ENCODE data around the gene UBE2QL1. TPM values are rescaled to one million over a fixed set of nuclear protein-coding genes. Genes with fewer than 3 reads are reported as not detected.

The UBE2QL1 gene
- total and polyA plus RNA-seq, 5 donors from 2014 or later: not detected

GRCh38 chr5:6418679-6419276 is 29.9 kb upstream of the UBE2QL1 start:
- Mint-ChIP-seq H3K4me1 (no peaks in the 10 kb centered on the region), H3K4me3 (no peak overlapping the region), H3K9me3 (no peaks in the 10 kb centered on the region), H3K36me3 (no peaks in the 10 kb centered on the region), H3K27ac (no peak overlapping the region), H3K27me3 (peaks cover 4% of the 10 kb centered on the region)
- H3K9me3 ChIP-seq (ENCODE audit: control insufficient read depth in 2 of 2, low read length in 2 of 2): no peaks in the 10 kb centered on the region
- DNase-seq (no peak), ATAC-seq (ENCODE audit: low read depth in 2 of 2) (no peak)
- no peaks in the 10 kb centered on the region for H3K4me1 ChIP-seq (ENCODE audit: control insufficient read depth, insufficient read depth, low read length, poor library complexity, severe bottlenecking)
- H3K27me3 ChIP-seq (ENCODE audit: control insufficient read depth, insufficient read depth, low read length): no peaks in the 10 kb centered on the region
- H3K27ac ChIP-seq (ENCODE audit: insufficient read depth, low read length, poor library complexity, severe bottlenecking): no peak overlapping the region
- H3K36me3 ChIP-seq (ENCODE audit: control insufficient read depth, insufficient read depth, low read length): no peaks in the 10 kb centered on the region
- no peak overlapping the region for H3K4me3 ChIP-seq (ENCODE audit: low read depth, low read length)

GRCh38 chr5:6419340-6419852 is 29.3 kb upstream of the UBE2QL1 start:
- H3K36me3 ChIP-seq (ENCODE audit: control insufficient read depth, insufficient read depth, low read length): no peaks in the 10 kb centered on the region
- ATAC-seq (ENCODE audit: low read depth in 2 of 2) (no peak), DNase-seq (no peak)
- no peaks in the 10 kb centered on the region for H3K4me1 Mint-ChIP-seq
- H3K9me3 ChIP-seq (ENCODE audit: control insufficient read depth in 2 of 2, low read length in 2 of 2): no peaks in the 10 kb centered on the region
- no peaks in the 10 kb centered on the region for H3K36me3 Mint-ChIP-seq
- H3K9me3 Mint-ChIP-seq: no peaks in the 10 kb centered on the region
- peaks cover 4% of the 10 kb centered on the region for H3K27me3 Mint-ChIP-seq
- H3K4me3 Mint-ChIP-seq: no peak overlapping the region
- no peak overlapping the region for H3K4me3 ChIP-seq (ENCODE audit: low read depth, low read length)
- H3K27ac Mint-ChIP-seq: no peak overlapping the region
- no peaks in the 10 kb centered on the region for H3K4me1 ChIP-seq (ENCODE audit: control insufficient read depth, insufficient read depth, low read length, poor library complexity, severe bottlenecking)
- H3K27me3 ChIP-seq (ENCODE audit: control insufficient read depth, insufficient read depth, low read length): no peaks in the 10 kb centered on the region
- H3K27ac ChIP-seq (ENCODE audit: insufficient read depth, low read length, poor library complexity, severe bottlenecking): no peak overlapping the region

DNA sequence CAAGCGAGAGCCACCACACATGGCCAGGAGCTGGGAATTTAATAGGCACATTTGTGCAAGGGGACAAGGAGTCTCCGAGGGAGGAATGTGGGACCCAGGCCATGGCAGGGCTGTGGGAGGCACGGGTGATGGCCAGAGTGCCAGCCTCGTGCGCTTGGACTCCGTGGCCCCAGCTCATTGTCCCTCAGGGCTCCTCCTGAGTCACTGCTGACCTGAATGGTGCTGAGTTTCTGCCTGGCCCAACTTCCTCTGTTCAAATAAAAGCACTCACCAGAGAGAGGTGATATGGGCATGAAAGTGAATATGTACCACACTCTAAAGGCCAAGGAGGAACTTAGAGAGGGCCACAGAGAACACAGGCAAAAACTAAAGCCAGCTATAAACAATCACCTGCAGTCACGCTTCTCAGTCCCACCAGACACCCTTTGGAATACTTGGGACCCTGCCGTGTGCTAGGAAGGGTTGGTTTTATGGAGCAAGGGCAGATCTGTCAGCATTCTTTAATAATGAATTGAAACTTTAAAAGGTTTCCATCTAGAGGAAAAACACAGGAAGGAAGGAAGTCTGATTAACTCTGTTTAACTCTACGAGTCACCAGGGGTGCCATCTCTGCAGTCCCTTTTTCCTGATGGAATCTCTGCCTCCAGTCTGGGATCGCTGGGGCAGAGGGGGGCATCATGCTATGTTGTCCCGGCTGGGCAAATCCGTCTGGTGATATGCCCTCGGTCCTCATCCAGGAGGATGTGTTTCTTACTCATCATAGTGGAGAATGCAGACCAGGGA is 25.1 kb upstream of the UBE2QL1 start:
- Mint-ChIP-seq H3K27ac (no peak overlapping the region), H3K27me3 (no peaks in the 10 kb centered on the region)
- H3K27me3 ChIP-seq (ENCODE audit: control insufficient read depth, insufficient read depth, low read length): no peaks in the 10 kb centered on the region

DNA sequence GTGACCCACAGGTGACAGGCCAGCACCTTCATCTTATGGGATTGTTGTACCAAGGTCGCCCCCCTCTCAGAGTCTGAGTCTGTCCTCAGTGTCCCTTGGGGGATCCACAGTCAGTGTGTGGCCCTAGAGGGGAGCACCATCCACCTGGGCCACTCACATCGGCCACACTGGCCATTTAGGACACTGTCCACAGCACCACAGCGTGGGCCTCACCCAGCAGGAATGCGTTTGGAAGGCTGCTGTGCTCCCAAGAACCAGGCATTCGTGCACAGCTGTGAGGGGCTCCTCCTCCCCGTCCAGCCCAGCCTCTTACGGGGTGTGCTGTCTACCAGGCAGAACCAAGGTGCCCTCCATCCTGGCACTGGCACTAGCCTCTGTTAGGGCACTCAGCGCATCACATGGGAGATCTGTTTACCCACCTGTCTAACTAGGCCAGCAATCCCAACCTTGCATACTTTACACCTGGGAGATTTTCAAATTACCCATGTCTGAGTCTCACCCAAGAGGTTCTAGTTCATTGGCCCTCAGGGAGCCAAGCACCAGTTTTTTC is 24.5 kb upstream of the UBE2QL1 start:
- H3K27me3 ChIP-seq (ENCODE audit: control insufficient read depth, insufficient read depth, low read length): no peaks in the 10 kb centered on the region
- no peak overlapping the region for H3K4me3 ChIP-seq (ENCODE audit: low read depth, low read length)
- no peaks in the 10 kb centered on the region for H3K9me3 ChIP-seq (ENCODE audit: control insufficient read depth in 2 of 2, low read length in 2 of 2)
- H3K36me3 ChIP-seq (ENCODE audit: control insufficient read depth, insufficient read depth, low read length): no peaks in the 10 kb centered on the region
- no peaks in the 10 kb centered on the region for H3K27me3 Mint-ChIP-seq
- no peak for ATAC-seq (ENCODE audit: low read depth in 2 of 2)
- H3K27ac ChIP-seq (ENCODE audit: insufficient read depth, low read length, poor library complexity, severe bottlenecking): no peak overlapping the region
- no peaks in the 10 kb centered on the region for H3K4me1 Mint-ChIP-seq
- DNase-seq: no peak
- no peak overlapping the region for H3K4me3 Mint-ChIP-seq
- H3K27ac Mint-ChIP-seq: no peak overlapping the region
- no peaks in the 10 kb centered on the region for H3K36me3 Mint-ChIP-seq
- no peaks in the 10 kb centered on the region for H3K4me1 ChIP-seq (ENCODE audit: control insufficient read depth, insufficient read depth, low read length, poor library complexity, severe bottlenecking)
- peaks cover 0 to under 1% (median 0%) of the 10 kb centered on the region in 7 donors for H3K9me3 Mint-ChIP-seq

More for the DNA sequence above, 25.1 kb upstream of the UBE2QL1 start:
- Mint-ChIP-seq H3K4me1 (no peaks in the 10 kb centered on the region), H3K9me3 (no peaks in the 10 kb centered on the region), H3K4me3 (no peak overlapping the region), H3K36me3 (no peaks in the 10 kb centered on the region)
- H3K36me3 ChIP-seq (ENCODE audit: control insufficient read depth, insufficient read depth, low read length): no peaks in the 10 kb centered on the region
- H3K27ac ChIP-seq (ENCODE audit: insufficient read depth, low read length, poor library complexity, severe bottlenecking): no peak overlapping the region
- no peak for ATAC-seq (ENCODE audit: low read depth in 2 of 2)
- no peak overlapping the region for H3K4me3 ChIP-seq (ENCODE audit: low read depth, low read length)
- H3K9me3 ChIP-seq (ENCODE audit: control insufficient read depth in 2 of 2, low read length in 2 of 2): no peaks in the 10 kb centered on the region
- no peak for DNase-seq
- no peaks in the 10 kb centered on the region for H3K4me1 ChIP-seq (ENCODE audit: control insufficient read depth, insufficient read depth, low read length, poor library complexity, severe bottlenecking)

DNA sequence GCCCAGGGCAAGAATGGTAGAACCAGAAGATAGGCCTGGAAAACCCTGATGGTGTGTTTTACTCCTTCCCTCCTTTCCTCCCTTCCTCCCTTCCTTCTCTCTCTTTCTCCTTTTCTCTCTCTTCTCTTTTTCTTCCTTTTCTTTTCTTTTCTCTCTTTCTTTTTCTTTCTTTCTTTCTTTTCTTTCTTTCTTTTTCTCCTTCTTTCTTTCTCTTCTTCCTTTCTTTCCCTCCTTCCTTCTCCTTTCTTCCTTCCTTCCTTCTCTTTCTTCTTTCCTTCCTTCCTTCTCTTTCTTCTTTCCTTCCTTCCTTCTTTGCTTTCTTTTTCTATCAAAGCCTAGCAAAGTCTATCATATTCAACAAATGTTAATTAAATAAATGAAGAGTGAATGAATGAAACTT is 24.0 kb upstream of the UBE2QL1 start:
- DNase-seq: no peak
- Mint-ChIP-seq H3K27ac (peak overlapping the region in 1 of 3 donors; percentile 34), H3K36me3 (no peaks in the 10 kb centered on the region), H3K27me3 (peaks cover 5% of the 10 kb centered on the region), H3K4me1 (no peaks in the 10 kb centered on the region), H3K4me3 (no peak overlapping the region), H3K9me3 (peaks cover 0 to 1% (median 0%) of the 10 kb centered on the region in 7 donors)
- H3K27me3 ChIP-seq (ENCODE audit: control insufficient read depth, insufficient read depth, low read length): no peaks in the 10 kb centered on the region
- H3K9me3 ChIP-seq (ENCODE audit: control insufficient read depth in 2 of 2, low read length in 2 of 2): no peaks in the 10 kb centered on the region
- no peak overlapping the region for H3K4me3 ChIP-seq (ENCODE audit: low read depth, low read length)
- H3K27ac ChIP-seq (ENCODE audit: insufficient read depth, low read length, poor library complexity, severe bottlenecking): no peak overlapping the region
- no peak for ATAC-seq (ENCODE audit: low read depth in 2 of 2)
- H3K4me1 ChIP-seq (ENCODE audit: control insufficient read depth, insufficient read depth, low read length, poor library complexity, severe bottlenecking): no peaks in the 10 kb centered on the region
- no peaks in the 10 kb centered on the region for H3K36me3 ChIP-seq (ENCODE audit: control insufficient read depth, insufficient read depth, low read length)

- Mint-ChIP-seq H3K27me3 (peaks cover 5% of the 10 kb centered on the region), H3K4me3 (no peak overlapping the region), H3K36me3 (no peaks in the 10 kb centered on the region), H3K27ac (no peak overlapping the region), H3K9me3 (peaks cover 0 to 1% (median 0%) of the 10 kb centered on the region in 7 donors), H3K4me1 (no peaks in the 10 kb centered on the region)
- no peak overlapping the region for H3K4me3 ChIP-seq (ENCODE audit: low read depth, low read length)
- no peak overlapping the region for H3K27ac ChIP-seq (ENCODE audit: insufficient read depth, low read length, poor library complexity, severe bottlenecking)
- no peak for ATAC-seq (ENCODE audit: low read depth in 2 of 2)
- peaks cover 2% of the 10 kb centered on the region for H3K27me3 ChIP-seq (ENCODE audit: control insufficient read depth, insufficient read depth, low read length)
- H3K4me1 ChIP-seq (ENCODE audit: control insufficient read depth, insufficient read depth, low read length, poor library complexity, severe bottlenecking): no peaks in the 10 kb centered on the region
- no peaks in the 10 kb centered on the region for H3K36me3 ChIP-seq (ENCODE audit: control insufficient read depth, insufficient read depth, low read length)
- H3K9me3 ChIP-seq (ENCODE audit: control insufficient read depth in 2 of 2, low read length in 2 of 2): no peaks in the 10 kb centered on the region
- no peak for DNase-seq
Measured at GRCh38 chr5:6427694-6428093, 21.0 kb upstream of the UBE2QL1 start.

- Histone ChIP-seq H3K27me3 (ENCODE audit: control insufficient read depth, insufficient read depth, low read length) (peaks cover 2% of the 10 kb centered on the region), H3K4me1 (ENCODE audit: control insufficient read depth, insufficient read depth, low read length, poor library complexity, severe bottlenecking) (no peaks in the 10 kb centered on the region), H3K27ac (ENCODE audit: insufficient read depth, low read length, poor library complexity, severe bottlenecking) (no peak overlapping the region), H3K4me3 (ENCODE audit: low read depth, low read length) (no peak overlapping the region), H3K36me3 (ENCODE audit: control insufficient read depth, insufficient read depth, low read length) (no peaks in the 10 kb centered on the region), H3K9me3 (ENCODE audit: control insufficient read depth in 2 of 2, low read length in 2 of 2) (no peaks in the 10 kb centered on the region)
- no peaks in the 10 kb centered on the region for H3K4me1 Mint-ChIP-seq
- no peaks in the 10 kb centered on the region for H3K36me3 Mint-ChIP-seq
- no peak overlapping the region for H3K27ac Mint-ChIP-seq
- H3K9me3 Mint-ChIP-seq: peaks cover 0 to 3% (median 0%) of the 10 kb centered on the region in 7 donors
- no peak overlapping the region for H3K4me3 Mint-ChIP-seq
- ATAC-seq (ENCODE audit: low read depth in 2 of 2) (no peak), DNase-seq (no peak)
- peaks cover 5% of the 10 kb centered on the region for H3K27me3 Mint-ChIP-seq
Measured at GRCh38 chr5:6430418-6431028, 18.1 kb upstream of the UBE2QL1 start.
